Activated CD8-positive, alpha-beta memory T cell treated with anti-CD3 and anti-CD28 coated beads for 48 hours (primary cell): ENCODE results near the gene PSMD14.
"Not testable (repeated sequence)": the region's sequence is repeated elsewhere in the genome, so short reads cannot be mapped to it uniquely, and the experiment has no call there.

Experiments used
- DNase-seq, 3 experiments: peaks; one replicate each; pipeline ENCODE4 v3.0.0-alpha.2; 2020; ENCODE audit warnings: low read depth in 2 of 3, low spot score in 2 of 3

Gene PSMD14

GRCh38 chr2:161335626-161336025, 27.4 kb downstream of the PSMD14 start:
- no peak for DNase-seq

- DNase-seq = no peak
These were observed 29.0 kb downstream of the PSMD14 start for GRCh38 chr2:161337247-161337646.

- not testable (repeated sequence) for DNase-seq
These were observed 31.3 kb downstream of the PSMD14 start for GRCh38 chr2:161339532-161339931.

GRCh38 chr2:161340930-161341413, 32.7 kb downstream of the PSMD14 start:
- not testable (repeated sequence) for DNase-seq

- no peak for DNase-seq
These were observed 35.0 kb downstream of the PSMD14 start for GRCh38 chr2:161343235-161343634.

- no peak for DNase-seq
These were observed 36.5 kb downstream of the PSMD14 start for GRCh38 chr2:161344692-161345091.

GRCh38 chr2:161351678-161352077, 43.5 kb downstream of the PSMD14 start:
- no peak for DNase-seq

GRCh38 chr2:161352719-161353118, 44.5 kb downstream of the PSMD14 start:
- DNase-seq = no peak

- no peak for DNase-seq
These were observed 45.3 kb downstream of the PSMD14 start for GRCh38 chr2:161353543-161353942.

- no peak for DNase-seq
These were observed 45.9 kb downstream of the PSMD14 start for GRCh38 chr2:161354106-161354505.

GRCh38 chr2:161355106-161355505, 46.9 kb downstream of the PSMD14 start:
- no peak for DNase-seq

GRCh38 chr2:161355983-161356382, 47.8 kb downstream of the PSMD14 start:
- DNase-seq = no peak

- no peak for DNase-seq
These were observed 48.9 kb downstream of the PSMD14 start for GRCh38 chr2:161357097-161357496.

- DNase-seq = no peak
These were observed 50.6 kb downstream of the PSMD14 start for GRCh38 chr2:161358838-161359237.

- DNase-seq = not testable (repeated sequence)
These were observed 52.0 kb downstream of the PSMD14 start for GRCh38 chr2:161360095-161360654.

GRCh38 chr2:161362568-161363166, 54.4 kb downstream of the PSMD14 start:
- no peak for DNase-seq

GRCh38 chr2:161367675-161368074, 59.5 kb downstream of the PSMD14 start:
- DNase-seq = no peak

- no peak for DNase-seq
These were observed 61.1 kb downstream of the PSMD14 start for GRCh38 chr2:161369311-161369710.

GRCh38 chr2:161370981-161371380, 62.8 kb downstream of the PSMD14 start:
- DNase-seq = no peak

GRCh38 chr2:161371869-161372268, 63.6 kb downstream of the PSMD14 start:
- DNase-seq = no peak

GRCh38 chr2:161373942-161374341, 65.7 kb downstream of the PSMD14 start:
- DNase-seq = no peak

GRCh38 chr2:161374446-161374845, 66.2 kb downstream of the PSMD14 start:
- DNase-seq = no peak

- no peak for DNase-seq
These were observed 71.5 kb downstream of the PSMD14 start for GRCh38 chr2:161379740-161380139.
